ENCODE measurements around the gene TAS1R2.

TAS1R2 gene

DNA sequence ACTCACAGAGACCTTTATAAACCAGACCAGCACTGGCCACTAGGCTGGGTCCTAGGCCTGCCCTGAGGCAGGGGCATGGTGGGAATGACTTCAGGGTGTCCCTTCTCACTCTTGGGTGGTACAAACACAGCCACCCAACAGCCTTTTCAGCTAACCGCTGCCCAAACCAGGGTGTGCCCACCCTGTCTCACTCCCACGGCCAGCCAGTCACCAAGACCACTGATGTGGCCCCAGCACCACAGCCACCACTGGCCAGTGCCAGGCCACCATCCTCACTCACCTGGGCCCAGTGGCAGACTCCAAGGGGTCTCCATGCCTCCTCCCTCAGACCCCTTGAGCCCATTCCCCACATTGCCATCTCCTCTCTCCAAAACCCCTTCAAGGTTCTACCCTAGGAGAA lies 27.8 kb downstream of the TAS1R2 start:
- TF ChIP-seq, protein P1, sequence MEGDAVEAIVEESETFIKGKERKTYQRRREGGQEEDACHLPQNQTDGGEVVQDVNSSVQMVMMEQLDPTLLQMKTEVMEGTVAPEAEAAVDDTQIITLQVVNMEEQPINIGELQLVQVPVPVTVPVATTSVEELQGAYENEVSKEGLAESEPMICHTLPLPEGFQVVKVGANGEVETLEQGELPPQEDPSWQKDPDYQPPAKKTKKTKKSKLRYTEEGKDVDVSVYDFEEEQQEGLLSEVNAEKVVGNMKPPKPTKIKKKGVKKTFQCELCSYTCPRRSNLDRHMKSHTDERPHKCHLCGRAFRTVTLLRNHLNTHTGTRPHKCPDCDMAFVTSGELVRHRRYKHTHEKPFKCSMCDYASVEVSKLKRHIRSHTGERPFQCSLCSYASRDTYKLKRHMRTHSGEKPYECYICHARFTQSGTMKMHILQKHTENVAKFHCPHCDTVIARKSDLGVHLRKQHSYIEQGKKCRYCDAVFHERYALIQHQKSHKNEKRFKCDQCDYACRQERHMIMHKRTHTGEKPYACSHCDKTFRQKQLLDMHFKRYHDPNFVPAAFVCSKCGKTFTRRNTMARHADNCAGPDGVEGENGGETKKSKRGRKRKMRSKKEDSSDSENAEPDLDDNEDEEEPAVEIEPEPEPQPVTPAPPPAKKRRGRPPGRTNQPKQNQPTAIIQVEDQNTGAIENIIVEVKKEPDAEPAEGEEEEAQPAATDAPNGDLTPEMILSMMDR (IDR thresholded peaks at IDR 0.05; ENCODE audit: low read depth, low read length) = no peak
- no peak for DNase-seq (ENCODE audit: extremely low read depth, low read depth)

GRCh38 chr1:18830596-18830995 lies 28.9 kb downstream of the TAS1R2 start:
- no peak for DNase-seq (ENCODE audit: extremely low read depth, low read depth)
- TF ChIP-seq, protein P1 (IDR thresholded peaks at IDR 0.05; ENCODE audit: low read depth, low read length) = no peak

DNA sequence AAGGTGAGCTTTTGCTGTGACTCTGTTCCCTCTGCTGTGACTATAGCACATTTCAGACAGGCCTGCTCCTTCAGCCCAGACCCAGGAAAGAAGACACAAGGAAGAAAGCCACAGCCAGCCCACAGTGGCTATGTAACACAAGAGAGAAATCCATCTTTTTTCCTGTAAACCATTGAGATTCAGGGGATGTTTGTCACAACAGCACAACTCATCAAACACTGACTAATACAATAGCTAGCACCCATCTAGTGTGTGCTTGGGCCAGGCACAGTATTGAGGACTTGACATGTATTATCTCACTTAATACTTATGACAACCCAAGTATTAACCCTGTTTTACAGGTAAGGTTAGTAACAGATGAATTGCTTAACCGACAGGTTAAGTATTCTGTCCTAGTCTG lies 29.8 kb downstream of the TAS1R2 start:
- no peak for DNase-seq (ENCODE audit: extremely low read depth, low read depth)
- TF ChIP-seq, protein P1 (IDR thresholded peaks at IDR 0.05; ENCODE audit: low read depth, low read length) = no peak

- no peak for DNase-seq (ENCODE audit: extremely low read depth, low read depth)
- TF ChIP-seq, protein P1 (IDR thresholded peaks at IDR 0.05; ENCODE audit: low read depth, low read length) = no peak
Measured at GRCh38 chr1:18828224-18828623, 31.2 kb downstream of the TAS1R2 start.

DNA sequence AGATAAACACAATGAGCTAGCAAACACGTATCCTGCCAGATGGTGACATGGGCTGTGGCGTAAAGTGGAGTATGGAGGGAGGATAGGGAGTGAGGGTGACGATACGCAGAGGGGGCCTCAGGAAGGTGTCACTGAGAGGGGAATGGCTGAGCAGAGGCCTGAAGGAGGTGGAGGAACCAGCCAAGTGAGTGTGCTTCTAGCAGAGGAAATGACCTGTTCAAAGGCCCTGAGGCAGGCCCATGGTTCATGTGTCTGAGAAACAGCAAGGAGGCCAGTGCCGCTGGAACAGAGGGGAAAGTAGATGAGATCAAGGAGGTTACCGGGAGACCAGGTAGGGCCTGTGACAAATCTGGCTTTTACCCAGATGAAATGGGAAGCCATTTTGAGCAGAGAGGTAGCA lies 36.0 kb downstream of the TAS1R2 start:
- TF ChIP-seq, protein P1 (IDR thresholded peaks at IDR 0.05; ENCODE audit: low read depth, low read length) = no peak
- DNase-seq (ENCODE audit: extremely low read depth, low read depth) = no peak

- TF ChIP-seq, protein P1 (IDR thresholded peaks at IDR 0.05; ENCODE audit: low read depth, low read length) = peak; percentile 95
- peak; percentile 23 for DNase-seq (ENCODE audit: extremely low read depth, low read depth)
Measured at GRCh38 chr1:18820791-18821641, 38.4 kb downstream of the TAS1R2 start.

- TF ChIP-seq, protein P1 (IDR thresholded peaks at IDR 0.05; ENCODE audit: low read depth, low read length) = no peak
- no peak for DNase-seq (ENCODE audit: extremely low read depth, low read depth)
Measured at GRCh38 chr1:18819986-18820790, 39.3 kb downstream of the TAS1R2 start.

Measured in AG09319 (cell line).